HCT116 (cell line): ENCODE measurements around the gene VMP1.

Source experiments
- CEBPB ChIP-seq: IDR thresholded peaks from 2 replicates; pipeline ENCODE4 v1.6.1; 2012; ENCODE audit warnings: low read depth
- CTCF ChIP-seq, 3 experiments: fragments of 200-600 bp in 1 of 3; sonication (generic) in 1 of 3; IDR thresholded peaks in 2 of 3; conservative IDR thresholded peaks in 1 of 3; 2 replicates each; pipeline ENCODE4 v1.5.1; 2012 to 2017; ENCODE audit warnings: low read depth in 2 of 3, low read length in 2 of 3, antibody characterized with exemption in 1 of 3, borderline replicate concordance in 1 of 3, control low read depth in 1 of 3, mild to moderate bottlenecking in 1 of 3, mixed read lengths in 1 of 3, mixed run types in 1 of 3, moderate library complexity in 1 of 3; ENCODE audit not compliant: insufficient read depth in 1 of 3
- ELF1 ChIP-seq: IDR thresholded peaks from 2 replicates; pipeline ENCODE4 v1.6.1; 2012; ENCODE audit warnings: low read depth, borderline replicate concordance
- EZH2 ChIP-seq: fragments of 200-600 bp; sonication (generic); IDR thresholded peaks from 2 replicates; pipeline ENCODE4 v1.6.1; 2017; ENCODE audit warnings: antibody characterized with exemption, mixed run types
- POLR2A ChIP-seq: IDR thresholded peaks from 2 replicates; pipeline ENCODE4 v1.7.0; 2011; ENCODE audit warnings: borderline replicate concordance; ENCODE audit not compliant: insufficient read depth, insufficient read length; ENCODE audit errors: extremely low read depth
- YY1 ChIP-seq: IDR thresholded peaks from 2 replicates; pipeline ENCODE4 v1.6.1; 2011; ENCODE audit warnings: low read length, low read depth, moderate library complexity, mild to moderate bottlenecking; ENCODE audit not compliant: insufficient replicate concordance; ENCODE audit errors: extremely low read depth

- TF ChIP-seq YY1 (no peak), POLR2A (no peak), CTCF (IDR thresholded peaks at IDR 0.05 in 2 of 3, conservative IDR thresholded peaks at IDR 0.05 in 1 of 3; ENCODE audit: borderline replicate concordance in 1 of 3, insufficient read depth in 1 of 3, low read depth in 2 of 3, low read length in 2 of 3) (no peak), CEBPB (no peak), EZH2 (no peak), ELF1 (no peak)
Measured at GRCh38 chr17:59771093-59771492, 63.6 kb downstream of the VMP1 start.
